ENCODE measurements around the gene ANK3.

DNA sequence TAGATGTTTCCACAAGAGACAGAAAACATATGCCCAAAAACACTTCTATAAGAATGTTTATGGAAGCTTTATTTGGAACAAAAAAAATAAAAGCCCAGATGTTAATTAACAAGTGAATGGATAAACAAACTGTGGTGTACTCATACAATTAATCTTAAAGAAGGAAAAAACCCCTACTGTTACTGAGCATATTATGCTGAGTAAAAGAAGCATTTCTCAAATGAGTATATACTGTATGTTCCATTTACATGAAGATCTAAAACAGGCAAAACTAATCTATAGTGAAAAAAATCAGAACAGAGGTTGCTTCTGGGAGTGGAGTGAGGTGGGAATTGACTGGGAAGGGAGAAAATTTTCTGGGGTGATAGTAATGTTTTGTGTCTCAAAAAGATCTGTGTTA lies 15.5 kb upstream of the ANK3 start:
- TF ChIP-seq, protein P1, sequence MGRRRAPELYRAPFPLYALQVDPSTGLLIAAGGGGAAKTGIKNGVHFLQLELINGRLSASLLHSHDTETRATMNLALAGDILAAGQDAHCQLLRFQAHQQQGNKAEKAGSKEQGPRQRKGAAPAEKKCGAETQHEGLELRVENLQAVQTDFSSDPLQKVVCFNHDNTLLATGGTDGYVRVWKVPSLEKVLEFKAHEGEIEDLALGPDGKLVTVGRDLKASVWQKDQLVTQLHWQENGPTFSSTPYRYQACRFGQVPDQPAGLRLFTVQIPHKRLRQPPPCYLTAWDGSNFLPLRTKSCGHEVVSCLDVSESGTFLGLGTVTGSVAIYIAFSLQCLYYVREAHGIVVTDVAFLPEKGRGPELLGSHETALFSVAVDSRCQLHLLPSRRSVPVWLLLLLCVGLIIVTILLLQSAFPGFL (CRISPR knock-in tag; IDR thresholded peaks at IDR 0.05; ENCODE audit: borderline replicate concordance): no peak
- TF ChIP-seq SOX15 (CRISPR knock-in tag; IDR thresholded peaks at IDR 0.05) (no peak), JUN (CRISPR knock-in tag; IDR thresholded peaks at IDR 0.05) (no peak), TEAD4 (CRISPR knock-in tag; IDR thresholded peaks at IDR 0.05) (no peak), ZNF396 (CRISPR knock-in tag; IDR thresholded peaks at IDR 0.05; ENCODE audit: borderline replicate concordance) (no peak), CREB1 (CRISPR knock-in tag; IDR thresholded peaks at IDR 0.05) (no peak)
- TF ChIP-seq, protein P2, sequence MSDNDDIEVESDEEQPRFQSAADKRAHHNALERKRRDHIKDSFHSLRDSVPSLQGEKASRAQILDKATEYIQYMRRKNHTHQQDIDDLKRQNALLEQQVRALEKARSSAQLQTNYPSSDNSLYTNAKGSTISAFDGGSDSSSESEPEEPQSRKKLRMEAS (CRISPR knock-in tag; IDR thresholded peaks at IDR 0.05): no peak
- TF ChIP-seq, protein P3, sequence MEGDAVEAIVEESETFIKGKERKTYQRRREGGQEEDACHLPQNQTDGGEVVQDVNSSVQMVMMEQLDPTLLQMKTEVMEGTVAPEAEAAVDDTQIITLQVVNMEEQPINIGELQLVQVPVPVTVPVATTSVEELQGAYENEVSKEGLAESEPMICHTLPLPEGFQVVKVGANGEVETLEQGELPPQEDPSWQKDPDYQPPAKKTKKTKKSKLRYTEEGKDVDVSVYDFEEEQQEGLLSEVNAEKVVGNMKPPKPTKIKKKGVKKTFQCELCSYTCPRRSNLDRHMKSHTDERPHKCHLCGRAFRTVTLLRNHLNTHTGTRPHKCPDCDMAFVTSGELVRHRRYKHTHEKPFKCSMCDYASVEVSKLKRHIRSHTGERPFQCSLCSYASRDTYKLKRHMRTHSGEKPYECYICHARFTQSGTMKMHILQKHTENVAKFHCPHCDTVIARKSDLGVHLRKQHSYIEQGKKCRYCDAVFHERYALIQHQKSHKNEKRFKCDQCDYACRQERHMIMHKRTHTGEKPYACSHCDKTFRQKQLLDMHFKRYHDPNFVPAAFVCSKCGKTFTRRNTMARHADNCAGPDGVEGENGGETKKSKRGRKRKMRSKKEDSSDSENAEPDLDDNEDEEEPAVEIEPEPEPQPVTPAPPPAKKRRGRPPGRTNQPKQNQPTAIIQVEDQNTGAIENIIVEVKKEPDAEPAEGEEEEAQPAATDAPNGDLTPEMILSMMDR (IDR thresholded peaks at IDR 0.05): no peak
- TF ChIP-seq, protein P4, sequence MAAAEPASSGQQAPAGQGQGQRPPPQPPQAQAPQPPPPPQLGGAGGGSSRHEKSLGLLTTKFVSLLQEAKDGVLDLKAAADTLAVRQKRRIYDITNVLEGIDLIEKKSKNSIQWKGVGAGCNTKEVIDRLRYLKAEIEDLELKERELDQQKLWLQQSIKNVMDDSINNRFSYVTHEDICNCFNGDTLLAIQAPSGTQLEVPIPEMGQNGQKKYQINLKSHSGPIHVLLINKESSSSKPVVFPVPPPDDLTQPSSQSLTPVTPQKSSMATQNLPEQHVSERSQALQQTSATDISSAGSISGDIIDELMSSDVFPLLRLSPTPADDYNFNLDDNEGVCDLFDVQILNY (CRISPR knock-in tag; IDR thresholded peaks at IDR 0.05): no peak
- TF ChIP-seq, protein P5, sequence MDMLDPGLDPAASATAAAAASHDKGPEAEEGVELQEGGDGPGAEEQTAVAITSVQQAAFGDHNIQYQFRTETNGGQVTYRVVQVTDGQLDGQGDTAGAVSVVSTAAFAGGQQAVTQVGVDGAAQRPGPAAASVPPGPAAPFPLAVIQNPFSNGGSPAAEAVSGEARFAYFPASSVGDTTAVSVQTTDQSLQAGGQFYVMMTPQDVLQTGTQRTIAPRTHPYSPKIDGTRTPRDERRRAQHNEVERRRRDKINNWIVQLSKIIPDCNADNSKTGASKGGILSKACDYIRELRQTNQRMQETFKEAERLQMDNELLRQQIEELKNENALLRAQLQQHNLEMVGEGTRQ (CRISPR knock-in tag; IDR thresholded peaks at IDR 0.05): no peak
- TF ChIP-seq, protein P6, sequence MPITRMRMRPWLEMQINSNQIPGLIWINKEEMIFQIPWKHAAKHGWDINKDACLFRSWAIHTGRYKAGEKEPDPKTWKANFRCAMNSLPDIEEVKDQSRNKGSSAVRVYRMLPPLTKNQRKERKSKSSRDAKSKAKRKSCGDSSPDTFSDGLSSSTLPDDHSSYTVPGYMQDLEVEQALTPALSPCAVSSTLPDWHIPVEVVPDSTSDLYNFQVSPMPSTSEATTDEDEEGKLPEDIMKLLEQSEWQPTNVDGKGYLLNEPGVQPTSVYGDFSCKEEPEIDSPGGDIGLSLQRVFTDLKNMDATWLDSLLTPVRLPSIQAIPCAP (CRISPR knock-in tag; IDR thresholded peaks at IDR 0.05): no peak

All from WTC11 (cell line).